Activated T-cell treated with anti-CD3 and anti-CD28 coated beads, Interleukin-2, amount 50 U/mL, for 72 hours (primary cell): Measurements from ENCODE around the gene USP24. TPM values are rescaled to one million over a fixed set of nuclear protein-coding genes. Genes with fewer than 3 reads are reported as not detected.
A peak's percentile ranks its signal among the peaks of the same experiment; 100 is the strongest.

Source experiments
- ATAC-seq, 2 donors: fragments of 150-1000 bp; cut with Tn5 transposase; replicated peaks in 1 of 2; 2 replicates each; pipeline ENCODE4 v1.10.0; 2021; ENCODE audit warnings: moderate library complexity in 2 of 2, mild to moderate bottlenecking in 1 of 2
- DNase-seq, 2 donors: peaks; one replicate each; pipeline ENCODE4 v3.0.0; 2021 to 2022; ENCODE audit warnings: mixed read lengths in 1 of 2
- H3K27ac Mint-ChIP-seq: one replicate; pipeline ENCODE4 v1.8.0; 2022; ENCODE audit warnings: mild to moderate bottlenecking, moderate library complexity, mixed read lengths
- H3K27me3 Mint-ChIP-seq: one replicate; pipeline ENCODE4 v1.8.0; 2022; ENCODE audit warnings: low read depth, mixed read lengths
- H3K36me3 Mint-ChIP-seq, 2 donors: one replicate each; pipeline ENCODE4 v1.8.0; 2022; ENCODE audit warnings: mixed read lengths in 2 of 2, mild to moderate bottlenecking in 1 of 2; ENCODE audit not compliant: insufficient read depth in 2 of 2
- H3K4me1 Mint-ChIP-seq: one replicate; pipeline ENCODE4 v1.8.0; 2022; ENCODE audit warnings: low read depth, mixed read lengths
- H3K4me3 Mint-ChIP-seq, 2 donors: one replicate each; pipeline ENCODE4 v1.8.0; 2022; ENCODE audit warnings: mild to moderate bottlenecking in 2 of 2, mixed read lengths in 2 of 2, moderate library complexity in 2 of 2
- H3K9me3 Mint-ChIP-seq, 2 donors: one replicate each; pipeline ENCODE4 v1.8.0; 2022; ENCODE audit warnings: mixed read lengths in 2 of 2
- total RNA-seq, 2 donors: library from RNA; stranded (reverse); gene quantifications; one replicate each; pipeline ENCODE4 v1.2.3, GENCODE V29; 2022

USP24 gene, protein sequence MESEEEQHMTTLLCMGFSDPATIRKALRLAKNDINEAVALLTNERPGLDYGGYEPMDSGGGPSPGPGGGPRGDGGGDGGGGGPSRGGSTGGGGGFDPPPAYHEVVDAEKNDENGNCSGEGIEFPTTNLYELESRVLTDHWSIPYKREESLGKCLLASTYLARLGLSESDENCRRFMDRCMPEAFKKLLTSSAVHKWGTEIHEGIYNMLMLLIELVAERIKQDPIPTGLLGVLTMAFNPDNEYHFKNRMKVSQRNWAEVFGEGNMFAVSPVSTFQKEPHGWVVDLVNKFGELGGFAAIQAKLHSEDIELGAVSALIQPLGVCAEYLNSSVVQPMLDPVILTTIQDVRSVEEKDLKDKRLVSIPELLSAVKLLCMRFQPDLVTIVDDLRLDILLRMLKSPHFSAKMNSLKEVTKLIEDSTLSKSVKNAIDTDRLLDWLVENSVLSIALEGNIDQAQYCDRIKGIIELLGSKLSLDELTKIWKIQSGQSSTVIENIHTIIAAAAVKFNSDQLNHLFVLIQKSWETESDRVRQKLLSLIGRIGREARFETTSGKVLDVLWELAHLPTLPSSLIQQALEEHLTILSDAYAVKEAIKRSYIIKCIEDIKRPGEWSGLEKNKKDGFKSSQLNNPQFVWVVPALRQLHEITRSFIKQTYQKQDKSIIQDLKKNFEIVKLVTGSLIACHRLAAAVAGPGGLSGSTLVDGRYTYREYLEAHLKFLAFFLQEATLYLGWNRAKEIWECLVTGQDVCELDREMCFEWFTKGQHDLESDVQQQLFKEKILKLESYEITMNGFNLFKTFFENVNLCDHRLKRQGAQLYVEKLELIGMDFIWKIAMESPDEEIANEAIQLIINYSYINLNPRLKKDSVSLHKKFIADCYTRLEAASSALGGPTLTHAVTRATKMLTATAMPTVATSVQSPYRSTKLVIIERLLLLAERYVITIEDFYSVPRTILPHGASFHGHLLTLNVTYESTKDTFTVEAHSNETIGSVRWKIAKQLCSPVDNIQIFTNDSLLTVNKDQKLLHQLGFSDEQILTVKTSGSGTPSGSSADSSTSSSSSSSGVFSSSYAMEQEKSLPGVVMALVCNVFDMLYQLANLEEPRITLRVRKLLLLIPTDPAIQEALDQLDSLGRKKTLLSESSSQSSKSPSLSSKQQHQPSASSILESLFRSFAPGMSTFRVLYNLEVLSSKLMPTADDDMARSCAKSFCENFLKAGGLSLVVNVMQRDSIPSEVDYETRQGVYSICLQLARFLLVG (N-terminal part only)
- 10 to 100 TPM; 46.1 to 46.2 TPM for total RNA-seq

- DNase-seq, result peak; percentile 85 to 88
- Mint-ChIP-seq H3K4me1 (peaks cover 63% of the 10 kb centered on the region), H3K9me3 (no peaks in the 10 kb centered on the region), H3K4me3 (peak within 1 kb of the TSS; percentile 96 to 97), H3K27me3 (no peaks in the 10 kb centered on the region), H3K36me3 (peaks cover 1 to 13% of the 10 kb centered on the region in 2 donors), H3K27ac (peak within 1 kb of the TSS; percentile 99)
- ATAC-seq, result peak; percentile 89 to 90
These were observed at the start of gene USP24 for GRCh38 chr1:55215194-55216021. TSS of gene USP24 (minus strand) at chr1:55215364. CDS start at chr1:55215113, 251 bp downstream.

DNA sequence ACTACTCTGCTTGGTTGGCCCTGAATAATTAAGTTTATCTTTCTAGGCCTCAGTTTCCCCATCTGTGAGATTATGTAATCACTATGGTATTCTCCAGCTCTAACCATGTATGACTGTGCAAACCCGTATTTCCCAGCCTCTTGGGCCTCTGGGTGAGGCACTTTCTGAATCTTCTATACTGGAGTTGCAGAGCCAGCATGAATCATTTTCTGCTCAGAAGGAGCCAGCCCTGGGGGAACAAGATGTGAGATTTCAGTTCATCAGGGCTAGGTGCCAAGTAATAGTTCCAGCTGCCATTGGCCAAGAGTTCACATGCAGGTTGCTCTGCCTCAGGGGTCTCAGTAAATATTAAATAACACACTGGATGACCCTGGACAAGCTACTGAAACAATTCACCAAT is 47.7 kb upstream of the USP24 start:
- Mint-ChIP-seq H3K27me3 (no peaks in the 10 kb centered on the region), H3K27ac (no peak overlapping the region), H3K4me1 (peaks cover 15% of the 10 kb centered on the region), H3K4me3 (no peak overlapping the region), H3K36me3 (no peaks in the 10 kb centered on the region), H3K9me3 (no peaks in the 10 kb centered on the region)
- DNase-seq (no peak), ATAC-seq (no peak)

DNA sequence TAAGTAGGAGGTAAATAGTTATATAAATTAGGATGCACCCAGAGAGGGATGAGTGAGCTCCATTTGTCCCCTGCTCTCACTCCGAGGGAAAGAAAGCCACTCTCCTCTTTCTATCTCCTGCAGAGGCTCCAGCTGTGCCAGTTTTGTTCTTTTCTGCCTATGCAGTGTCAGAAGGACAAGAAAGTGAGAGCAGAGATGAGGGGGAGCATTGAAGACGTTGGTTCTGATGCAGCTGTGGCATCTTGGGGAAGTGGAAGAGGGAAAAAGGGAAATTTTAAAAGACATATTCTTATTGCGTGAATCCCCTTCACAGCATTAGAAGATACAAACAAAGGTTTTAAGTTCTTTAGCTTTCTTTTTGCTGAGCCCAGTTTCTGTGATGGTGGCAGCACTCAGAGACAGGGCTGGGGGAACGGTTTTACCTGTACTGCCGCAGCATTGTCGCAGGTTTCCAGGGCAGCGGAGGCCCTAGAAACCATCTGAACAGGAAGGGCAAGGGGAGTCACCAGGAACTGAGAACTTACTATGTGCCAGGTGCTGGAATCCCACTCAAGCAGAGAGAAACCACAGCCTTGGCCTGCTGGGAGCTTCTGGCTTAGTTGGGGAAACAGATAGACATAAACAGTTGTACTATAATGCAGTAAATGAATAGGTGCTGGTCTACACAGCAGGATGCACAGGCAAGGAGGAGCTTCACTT is 44.9 kb upstream of the USP24 start:
- Mint-ChIP-seq H3K27me3 (no peaks in the 10 kb centered on the region), H3K36me3 (no peaks in the 10 kb centered on the region), H3K4me3 (no peak overlapping the region), H3K4me1 (peaks cover 20% of the 10 kb centered on the region), H3K27ac (no peak overlapping the region), H3K9me3 (no peaks in the 10 kb centered on the region)
- ATAC-seq, result no peak
- no peak for DNase-seq

- Mint-ChIP-seq H3K27ac (no peak overlapping the region), H3K27me3 (no peaks in the 10 kb centered on the region)
These were observed 42.8 kb upstream of the USP24 start for GRCh38 chr1:55257958-55258357.

DNA sequence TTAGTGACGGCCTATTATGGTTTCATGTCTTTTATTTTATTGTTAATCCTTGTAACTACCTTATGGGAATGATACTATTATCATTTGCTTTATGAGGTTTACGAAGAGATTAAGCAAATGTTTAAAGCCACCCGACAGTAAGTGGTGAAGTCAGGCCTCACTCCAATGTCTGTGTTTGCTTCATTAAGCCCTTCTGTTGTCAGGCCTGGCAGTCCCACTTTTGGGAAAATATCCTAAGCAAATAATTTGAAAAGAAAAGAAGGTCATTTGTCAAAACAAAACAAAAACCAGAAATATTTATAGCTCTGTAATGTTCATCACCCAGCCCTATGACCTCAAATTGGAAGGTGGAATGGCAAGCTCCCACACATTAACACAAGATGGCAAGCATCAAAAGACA is 40.7 kb upstream of the USP24 start:
- H3K27ac Mint-ChIP-seq, result no peak overlapping the region
- peaks cover 30% of the 10 kb centered on the region for H3K4me1 Mint-ChIP-seq
- no peaks in the 10 kb centered on the region for H3K27me3 Mint-ChIP-seq
- H3K4me3 Mint-ChIP-seq, result no peak overlapping the region
- DNase-seq (no peak), ATAC-seq (no peak)
- no peaks in the 10 kb centered on the region for H3K36me3 Mint-ChIP-seq
- H3K9me3 Mint-ChIP-seq, result no peaks in the 10 kb centered on the region

More at GRCh38 chr1:55257958-55258357, 42.8 kb upstream of the USP24 start:
- DNase-seq (peak; percentile 40 to 55), ATAC-seq (peak; percentile 75 to 82)
- Mint-ChIP-seq H3K4me1 (peaks cover 22% of the 10 kb centered on the region), H3K36me3 (no peaks in the 10 kb centered on the region), H3K9me3 (no peaks in the 10 kb centered on the region), H3K4me3 (peak overlapping the region; percentile 27 to 46)

DNA sequence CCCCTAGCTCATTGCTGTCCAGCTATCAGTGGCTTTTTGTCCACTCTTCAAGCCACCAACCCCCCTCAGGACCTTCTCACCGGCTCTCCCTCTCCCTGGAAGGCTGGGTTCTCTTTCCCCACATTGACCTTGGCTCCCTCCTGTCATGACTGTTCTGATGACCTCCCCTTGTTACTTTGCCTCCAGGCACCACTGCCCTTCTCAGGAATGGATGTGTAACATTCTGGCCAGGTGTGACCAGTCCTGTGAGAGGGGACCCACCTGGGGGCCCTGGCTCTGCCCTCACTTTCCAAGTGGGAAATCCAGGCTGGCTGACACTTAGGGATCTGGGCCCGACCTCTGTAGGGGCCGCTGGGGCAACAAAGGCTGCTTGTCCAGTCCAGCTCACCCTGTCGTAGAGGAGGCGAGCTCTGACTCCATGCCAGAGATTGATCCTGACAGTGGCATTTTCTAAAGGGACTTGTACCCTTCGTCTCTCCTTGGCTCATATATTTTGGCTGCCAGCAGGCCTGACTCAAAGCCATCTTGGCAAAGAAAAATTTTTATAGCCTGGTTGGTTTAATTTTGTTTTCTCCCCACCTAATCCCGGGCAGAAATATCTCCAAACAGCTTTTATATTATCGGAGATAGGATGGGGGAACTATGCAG is 37.9 kb upstream of the USP24 start:
- Mint-ChIP-seq H3K27ac (peak overlapping the region; percentile 1), H3K4me3 (peak overlapping the region in 1 of 2 donors; percentile 39), H3K27me3 (no peaks in the 10 kb centered on the region), H3K4me1 (peaks cover 18% of the 10 kb centered on the region), H3K9me3 (peaks cover 0 to 4% of the 10 kb centered on the region in 2 donors), H3K36me3 (no peaks in the 10 kb centered on the region)
- ATAC-seq, result no peak
- DNase-seq, result no peak

DNA sequence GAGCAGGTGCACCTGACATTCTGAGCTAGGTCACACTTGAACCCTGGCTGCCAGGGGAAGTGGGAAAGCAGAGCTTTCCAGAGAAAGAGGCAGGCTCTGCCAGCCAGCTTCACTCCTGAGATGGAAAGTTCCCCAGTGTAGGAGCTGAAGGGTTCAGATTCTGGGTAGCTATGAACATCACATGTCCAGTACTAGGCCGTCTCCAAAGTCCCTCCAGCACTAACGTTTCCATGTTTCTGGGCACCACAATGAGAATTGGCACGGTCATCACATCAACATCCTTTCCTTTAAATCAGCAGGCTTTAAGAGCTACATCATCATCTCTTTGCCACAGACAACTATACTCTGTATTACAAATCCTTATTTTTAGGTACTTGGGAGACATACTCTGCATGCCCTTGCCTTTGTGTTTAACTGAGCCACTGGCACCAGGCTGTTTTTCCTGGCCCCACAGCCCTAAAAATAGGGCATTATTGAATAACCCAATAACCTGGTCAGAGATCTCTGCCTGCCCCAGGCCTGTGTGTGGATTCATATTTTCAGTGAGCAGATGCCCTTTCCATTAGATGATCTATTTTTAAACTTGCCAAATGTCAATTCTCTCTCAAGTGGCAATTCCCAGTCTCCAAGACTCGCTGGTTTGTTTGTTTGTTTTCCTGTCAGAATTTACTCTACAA is 35.4 kb upstream of the USP24 start:
- no peaks in the 10 kb centered on the region for H3K36me3 Mint-ChIP-seq
- DNase-seq (no peak), ATAC-seq (no peak)
- H3K4me3 Mint-ChIP-seq, result no peak overlapping the region
- no peaks in the 10 kb centered on the region for H3K27me3 Mint-ChIP-seq
- peaks cover 10% of the 10 kb centered on the region for H3K4me1 Mint-ChIP-seq
- H3K9me3 Mint-ChIP-seq, result peaks cover 0 to 4% of the 10 kb centered on the region in 2 donors
- no peak overlapping the region for H3K27ac Mint-ChIP-seq

- ATAC-seq (no peak), DNase-seq (no peak)
- Mint-ChIP-seq H3K4me3 (no peak overlapping the region), H3K36me3 (no peaks in the 10 kb centered on the region), H3K4me1 (peaks cover 10% of the 10 kb centered on the region), H3K27ac (no peak overlapping the region), H3K9me3 (peaks cover 0 to 4% of the 10 kb centered on the region in 2 donors), H3K27me3 (no peaks in the 10 kb centered on the region)
These were observed 34.7 kb upstream of the USP24 start for GRCh38 chr1:55249646-55250398.

DNA sequence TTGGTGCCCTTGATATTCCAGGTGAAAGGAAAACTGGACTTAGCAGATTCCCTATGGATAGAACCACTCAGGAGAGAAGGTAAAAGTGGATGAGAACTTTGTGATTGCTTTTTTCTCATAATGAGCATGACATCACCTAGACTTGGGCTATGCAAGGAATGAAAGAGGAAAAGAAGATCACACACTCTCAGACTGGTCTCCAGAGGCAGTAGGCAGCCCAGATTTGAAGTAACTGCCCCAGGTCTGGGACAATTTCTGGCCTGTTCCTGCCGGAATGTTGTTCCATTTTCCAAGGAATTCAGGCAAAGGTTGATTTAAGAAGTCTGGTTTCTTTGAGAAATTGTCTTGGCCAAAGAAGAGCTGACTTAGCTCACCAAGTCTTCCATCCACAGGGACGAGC is 31.7 kb upstream of the USP24 start:
- Mint-ChIP-seq H3K36me3 (no peaks in the 10 kb centered on the region), H3K27ac (no peak overlapping the region), H3K4me3 (no peak overlapping the region), H3K4me1 (no peaks in the 10 kb centered on the region), H3K9me3 (peaks cover 0 to 4% of the 10 kb centered on the region in 2 donors), H3K27me3 (no peaks in the 10 kb centered on the region)
- no peak for DNase-seq
- ATAC-seq, result no peak

DNA sequence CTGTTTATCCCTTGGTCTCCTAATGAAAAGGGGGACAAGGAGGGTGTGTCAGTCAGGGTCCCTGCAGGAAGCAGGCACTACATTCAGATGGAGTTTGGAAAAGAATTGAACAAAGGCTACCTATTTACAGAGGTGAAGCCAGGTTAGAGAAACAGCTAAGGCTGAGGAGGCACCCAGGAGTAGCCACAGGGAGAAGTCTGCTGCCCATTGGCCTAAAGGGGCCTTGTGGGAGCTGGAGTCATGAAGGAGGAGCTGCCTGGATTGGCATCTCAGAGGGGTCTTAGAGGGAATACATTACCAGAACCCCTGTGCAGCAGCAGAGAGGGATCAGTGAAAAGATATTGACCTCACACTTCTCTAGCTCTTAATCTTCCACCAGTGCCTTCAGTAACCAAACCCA is 31.2 kb upstream of the USP24 start:
- no peak overlapping the region for H3K27ac Mint-ChIP-seq
- DNase-seq (no peak), ATAC-seq (no peak)
- no peak overlapping the region for H3K4me3 Mint-ChIP-seq
- peaks cover 0 to 4% of the 10 kb centered on the region in 2 donors for H3K9me3 Mint-ChIP-seq
- H3K27me3 Mint-ChIP-seq, result no peaks in the 10 kb centered on the region
- H3K36me3 Mint-ChIP-seq, result no peaks in the 10 kb centered on the region
- H3K4me1 Mint-ChIP-seq, result no peaks in the 10 kb centered on the region
